IPS-18a (cell line): ENCODE measurements around the gene DOCK8.

Source experiments
- H3K27ac ChIP-seq: one replicate; pipeline ENCODE4 v1.5.1; 2013; ENCODE audit warnings: low read length
- H3K27me3 ChIP-seq: one replicate; pipeline ENCODE4 v1.6.1; 2013; ENCODE audit warnings: mild to moderate bottlenecking, low read length; ENCODE audit not compliant: control insufficient read depth, insufficient read depth
- H3K36me3 ChIP-seq: one replicate; pipeline ENCODE4 v1.6.1; 2013; ENCODE audit warnings: low read depth, low read length; ENCODE audit not compliant: control insufficient read depth
- H3K4me1 ChIP-seq: one replicate; pipeline ENCODE4 v1.6.1; 2013; ENCODE audit warnings: low read depth, low read length; ENCODE audit not compliant: control insufficient read depth
- H3K4me3 ChIP-seq: one replicate; pipeline ENCODE4 v1.5.1; 2013; ENCODE audit warnings: low read length
- H3K9ac ChIP-seq: one replicate; pipeline ENCODE4 v1.6.1; 2013; ENCODE audit warnings: mild to moderate bottlenecking, low read length, moderate library complexity
- H3K9me3 ChIP-seq: one replicate; pipeline ENCODE4 v1.6.1; 2013; ENCODE audit warnings: low read depth, low read length; ENCODE audit not compliant: control insufficient read depth

Gene DOCK8

GRCh38 chr9:328453-328852 lies 113.8 kb downstream of the DOCK8 start:
- Histone ChIP-seq H3K4me1 (peaks cover 28% of the 10 kb centered on the region), H3K27me3 (no peaks in the 10 kb centered on the region), H3K4me3 (no peak overlapping the region), H3K27ac (no peak overlapping the region), H3K36me3 (no peaks in the 10 kb centered on the region), H3K9me3 (no peaks in the 10 kb centered on the region), H3K9ac (no peak overlapping the region)

- H3K4me3 ChIP-seq = peak overlapping the region; percentile 40
- H3K27me3 ChIP-seq = no peaks in the 10 kb centered on the region
- peaks cover 23% of the 10 kb centered on the region for H3K4me1 ChIP-seq
- no peak overlapping the region for H3K9ac ChIP-seq
- no peaks in the 10 kb centered on the region for H3K36me3 ChIP-seq
- H3K27ac ChIP-seq = no peak overlapping the region
- H3K9me3 ChIP-seq = no peaks in the 10 kb centered on the region
Measured at GRCh38 chr9:331197-331596, 116.5 kb downstream of the DOCK8 start.

- no peak overlapping the region for H3K9ac ChIP-seq
- no peaks in the 10 kb centered on the region for H3K9me3 ChIP-seq
- H3K27me3 ChIP-seq = no peaks in the 10 kb centered on the region
- no peak overlapping the region for H3K4me3 ChIP-seq
- H3K36me3 ChIP-seq = no peaks in the 10 kb centered on the region
- H3K27ac ChIP-seq = no peak overlapping the region
- peaks cover 14% of the 10 kb centered on the region for H3K4me1 ChIP-seq
Measured at GRCh38 chr9:335373-335772, 120.7 kb downstream of the DOCK8 start.

- no peaks in the 10 kb centered on the region for H3K36me3 ChIP-seq
- no peak overlapping the region for H3K27ac ChIP-seq
- no peak overlapping the region for H3K9ac ChIP-seq
- H3K4me1 ChIP-seq = peaks cover 7% of the 10 kb centered on the region
- no peaks in the 10 kb centered on the region for H3K27me3 ChIP-seq
- H3K4me3 ChIP-seq = no peak overlapping the region
- no peaks in the 10 kb centered on the region for H3K9me3 ChIP-seq
Measured at GRCh38 chr9:336039-336438, 121.4 kb downstream of the DOCK8 start.

- Histone ChIP-seq H3K4me1 (no peaks in the 10 kb centered on the region), H3K27me3 (no peaks in the 10 kb centered on the region), H3K36me3 (no peaks in the 10 kb centered on the region), H3K27ac (no peak overlapping the region), H3K9ac (no peak overlapping the region), H3K9me3 (no peaks in the 10 kb centered on the region), H3K4me3 (no peak overlapping the region)
Measured at GRCh38 chr9:338602-339001, 123.9 kb downstream of the DOCK8 start.

GRCh38 chr9:341634-342421 lies 127.2 kb downstream of the DOCK8 start:
- H3K36me3 ChIP-seq = no peaks in the 10 kb centered on the region

GRCh38 chr9:343773-344172 lies 129.1 kb downstream of the DOCK8 start:
- Histone ChIP-seq H3K27ac (no peak overlapping the region), H3K4me3 (no peak overlapping the region), H3K9me3 (no peaks in the 10 kb centered on the region), H3K4me1 (no peaks in the 10 kb centered on the region), H3K9ac (no peak overlapping the region), H3K27me3 (no peaks in the 10 kb centered on the region), H3K36me3 (no peaks in the 10 kb centered on the region)

More at GRCh38 chr9:341634-342421, 127.2 kb downstream of the DOCK8 start:
- no peaks in the 10 kb centered on the region for H3K4me1 ChIP-seq
- H3K27ac ChIP-seq = no peak overlapping the region
- H3K9me3 ChIP-seq = no peaks in the 10 kb centered on the region
- H3K27me3 ChIP-seq = no peaks in the 10 kb centered on the region
- no peak overlapping the region for H3K9ac ChIP-seq
- H3K4me3 ChIP-seq = no peak overlapping the region

- Histone ChIP-seq H3K27ac (no peak overlapping the region), H3K4me1 (no peaks in the 10 kb centered on the region), H3K9ac (no peak overlapping the region), H3K4me3 (no peak overlapping the region), H3K9me3 (no peaks in the 10 kb centered on the region), H3K27me3 (no peaks in the 10 kb centered on the region), H3K36me3 (no peaks in the 10 kb centered on the region)
Measured at GRCh38 chr9:346111-346571, 131.5 kb downstream of the DOCK8 start.

- Histone ChIP-seq H3K9me3 (no peaks in the 10 kb centered on the region), H3K27me3 (no peaks in the 10 kb centered on the region), H3K9ac (no peak overlapping the region), H3K4me3 (no peak overlapping the region), H3K36me3 (no peaks in the 10 kb centered on the region), H3K4me1 (no peaks in the 10 kb centered on the region), H3K27ac (no peak overlapping the region)
Measured at GRCh38 chr9:347667-348292, 133.1 kb downstream of the DOCK8 start.

- H3K36me3 ChIP-seq = no peaks in the 10 kb centered on the region
- H3K4me3 ChIP-seq = no peak overlapping the region
- H3K27me3 ChIP-seq = no peaks in the 10 kb centered on the region
- no peaks in the 10 kb centered on the region for H3K4me1 ChIP-seq
- H3K27ac ChIP-seq = no peak overlapping the region
- no peak overlapping the region for H3K9ac ChIP-seq
- H3K9me3 ChIP-seq = no peaks in the 10 kb centered on the region
Measured at GRCh38 chr9:350384-350783, 135.7 kb downstream of the DOCK8 start.

- Histone ChIP-seq H3K27me3 (no peaks in the 10 kb centered on the region), H3K27ac (no peak overlapping the region), H3K9ac (no peak overlapping the region), H3K4me1 (no peaks in the 10 kb centered on the region), H3K4me3 (no peak overlapping the region), H3K36me3 (no peaks in the 10 kb centered on the region), H3K9me3 (no peaks in the 10 kb centered on the region)
Measured at GRCh38 chr9:351916-352315, 137.3 kb downstream of the DOCK8 start.

- no peak overlapping the region for H3K4me3 ChIP-seq
- no peak overlapping the region for H3K27ac ChIP-seq
- H3K36me3 ChIP-seq = no peaks in the 10 kb centered on the region
- no peaks in the 10 kb centered on the region for H3K9me3 ChIP-seq
- no peaks in the 10 kb centered on the region for H3K4me1 ChIP-seq
- H3K27me3 ChIP-seq = no peaks in the 10 kb centered on the region
- no peak overlapping the region for H3K9ac ChIP-seq
Measured at GRCh38 chr9:353077-353476, 138.4 kb downstream of the DOCK8 start.
